ENCODE measurements around the gene WFDC2. TPM values are rescaled to one million over a fixed set of nuclear protein-coding genes. Genes with fewer than 3 reads are reported as not detected.

WFDC2 gene
- total and polyA plus RNA-seq, 2 experiments from 2014 or later = 28.0 to 155 TPM

DNA sequence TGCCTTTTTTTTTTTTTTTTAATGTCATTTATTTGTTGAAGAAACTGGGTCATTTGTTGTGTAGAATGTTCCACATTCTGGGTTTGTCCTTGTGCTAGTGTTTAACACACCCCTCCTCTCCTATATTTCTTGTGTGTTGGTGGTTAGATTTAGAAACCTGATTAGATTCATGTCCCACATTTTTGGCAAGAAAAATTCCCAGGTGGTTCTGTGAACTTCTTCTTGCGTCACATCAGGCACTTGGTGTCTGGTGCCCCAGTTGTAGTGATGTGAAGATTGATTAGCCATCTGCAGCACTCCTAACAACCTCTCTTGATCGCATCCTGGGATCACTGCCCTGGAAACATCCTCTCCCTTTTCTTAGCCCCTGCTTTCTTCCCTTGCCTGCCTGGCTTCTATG, 45.9 kb upstream of the WFDC2 start (continued):
- TF ChIP-seq, protein P1, sequence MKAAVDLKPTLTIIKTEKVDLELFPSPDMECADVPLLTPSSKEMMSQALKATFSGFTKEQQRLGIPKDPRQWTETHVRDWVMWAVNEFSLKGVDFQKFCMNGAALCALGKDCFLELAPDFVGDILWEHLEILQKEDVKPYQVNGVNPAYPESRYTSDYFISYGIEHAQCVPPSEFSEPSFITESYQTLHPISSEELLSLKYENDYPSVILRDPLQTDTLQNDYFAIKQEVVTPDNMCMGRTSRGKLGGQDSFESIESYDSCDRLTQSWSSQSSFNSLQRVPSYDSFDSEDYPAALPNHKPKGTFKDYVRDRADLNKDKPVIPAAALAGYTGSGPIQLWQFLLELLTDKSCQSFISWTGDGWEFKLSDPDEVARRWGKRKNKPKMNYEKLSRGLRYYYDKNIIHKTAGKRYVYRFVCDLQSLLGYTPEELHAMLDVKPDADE (IDR thresholded peaks at IDR 0.05) = no peak
- TF ChIP-seq NANOG (IDR thresholded peaks at IDR 0.05; ENCODE audit: borderline replicate concordance) (no peak), ZNF114 (CRISPR knock-in tag; IDR thresholded peaks at IDR 0.05) (no peak), JUNB (IDR thresholded peaks at IDR 0.05; ENCODE audit: unreplicated experiment) (no peak), ZNF331 (CRISPR knock-in tag; IDR thresholded peaks at IDR 0.05; ENCODE audit: low read depth) (no peak)

DNA sequence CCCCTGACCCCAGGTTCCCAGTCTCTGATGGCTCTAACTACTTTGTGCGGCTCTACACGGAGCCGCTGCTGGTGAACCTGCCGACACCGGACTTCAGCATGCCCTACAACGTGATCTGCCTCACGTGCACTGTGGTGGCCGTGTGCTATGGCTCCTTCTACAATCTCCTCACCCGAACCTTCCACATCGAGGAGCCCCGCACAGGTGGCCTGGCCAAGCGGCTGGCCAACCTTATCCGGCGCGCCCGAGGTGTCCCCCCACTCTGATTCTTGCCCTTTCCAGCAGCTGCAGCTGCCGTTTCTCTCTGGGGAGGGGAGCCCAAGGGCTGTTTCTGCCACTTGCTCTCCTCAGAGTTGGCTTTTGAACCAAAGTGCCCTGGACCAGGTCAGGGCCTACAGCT, 44.0 kb upstream of the WFDC2 start:
- no peak overlapping the region for H3K27ac Mint-ChIP-seq
- H3K4me3 Mint-ChIP-seq = no peak overlapping the region
- peaks cover 11% of the 10 kb centered on the region for H3K36me3 ChIP-seq (ENCODE audit: insufficient read depth)
- H3K4me2 ChIP-seq = no peak overlapping the region
- H3K9me2 ChIP-seq (ENCODE audit: insufficient read depth) = no peaks in the 10 kb centered on the region
- no peaks in the 10 kb centered on the region for H3K27me3 Mint-ChIP-seq (ENCODE audit: insufficient read depth, low read depth, poor library complexity)
- DNase-seq (ENCODE audit: low spot score) (no peak), ATAC-seq (no peak)
- 0 out of 2 replicates have a peak, but pooled peaks cover under 1% of the 10 kb centered on the region for H4K20me1 ChIP-seq (replicated peaks; ENCODE audit: insufficient read depth)
- no peak overlapping the region for H3K27ac ChIP-seq (ENCODE audit: low read depth)
- no peaks in the 10 kb centered on the region for H3F3A ChIP-seq (replicated peaks; ENCODE audit: low read depth)
- no peak for TF ChIP-seq ZNF331 (CRISPR knock-in tag; IDR thresholded peaks at IDR 0.05; ENCODE audit: low read depth)
- TF ChIP-seq, protein P2, sequence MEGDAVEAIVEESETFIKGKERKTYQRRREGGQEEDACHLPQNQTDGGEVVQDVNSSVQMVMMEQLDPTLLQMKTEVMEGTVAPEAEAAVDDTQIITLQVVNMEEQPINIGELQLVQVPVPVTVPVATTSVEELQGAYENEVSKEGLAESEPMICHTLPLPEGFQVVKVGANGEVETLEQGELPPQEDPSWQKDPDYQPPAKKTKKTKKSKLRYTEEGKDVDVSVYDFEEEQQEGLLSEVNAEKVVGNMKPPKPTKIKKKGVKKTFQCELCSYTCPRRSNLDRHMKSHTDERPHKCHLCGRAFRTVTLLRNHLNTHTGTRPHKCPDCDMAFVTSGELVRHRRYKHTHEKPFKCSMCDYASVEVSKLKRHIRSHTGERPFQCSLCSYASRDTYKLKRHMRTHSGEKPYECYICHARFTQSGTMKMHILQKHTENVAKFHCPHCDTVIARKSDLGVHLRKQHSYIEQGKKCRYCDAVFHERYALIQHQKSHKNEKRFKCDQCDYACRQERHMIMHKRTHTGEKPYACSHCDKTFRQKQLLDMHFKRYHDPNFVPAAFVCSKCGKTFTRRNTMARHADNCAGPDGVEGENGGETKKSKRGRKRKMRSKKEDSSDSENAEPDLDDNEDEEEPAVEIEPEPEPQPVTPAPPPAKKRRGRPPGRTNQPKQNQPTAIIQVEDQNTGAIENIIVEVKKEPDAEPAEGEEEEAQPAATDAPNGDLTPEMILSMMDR (conservative IDR thresholded peaks at IDR 0.05; ENCODE audit: low read depth in 2 of 2) = no peak
- H3K4me1 Mint-ChIP-seq = no peaks in the 10 kb centered on the region
- H2AFZ ChIP-seq = no peak overlapping the region
- no peaks in the 10 kb centered on the region for H3K27me3 ChIP-seq (ENCODE audit: insufficient read depth)
- H3K4me3 ChIP-seq = no peak overlapping the region
- H3K79me2 ChIP-seq (replicated peaks; ENCODE audit: insufficient read depth) = no peaks in the 10 kb centered on the region
- H3K36me3 Mint-ChIP-seq (ENCODE audit: low read depth) = peaks cover 35% of the 10 kb centered on the region
- no peaks in the 10 kb centered on the region for H3K4me1 ChIP-seq (ENCODE audit: insufficient read depth)
- H3K9me3 Mint-ChIP-seq = no peaks in the 10 kb centered on the region

DNA sequence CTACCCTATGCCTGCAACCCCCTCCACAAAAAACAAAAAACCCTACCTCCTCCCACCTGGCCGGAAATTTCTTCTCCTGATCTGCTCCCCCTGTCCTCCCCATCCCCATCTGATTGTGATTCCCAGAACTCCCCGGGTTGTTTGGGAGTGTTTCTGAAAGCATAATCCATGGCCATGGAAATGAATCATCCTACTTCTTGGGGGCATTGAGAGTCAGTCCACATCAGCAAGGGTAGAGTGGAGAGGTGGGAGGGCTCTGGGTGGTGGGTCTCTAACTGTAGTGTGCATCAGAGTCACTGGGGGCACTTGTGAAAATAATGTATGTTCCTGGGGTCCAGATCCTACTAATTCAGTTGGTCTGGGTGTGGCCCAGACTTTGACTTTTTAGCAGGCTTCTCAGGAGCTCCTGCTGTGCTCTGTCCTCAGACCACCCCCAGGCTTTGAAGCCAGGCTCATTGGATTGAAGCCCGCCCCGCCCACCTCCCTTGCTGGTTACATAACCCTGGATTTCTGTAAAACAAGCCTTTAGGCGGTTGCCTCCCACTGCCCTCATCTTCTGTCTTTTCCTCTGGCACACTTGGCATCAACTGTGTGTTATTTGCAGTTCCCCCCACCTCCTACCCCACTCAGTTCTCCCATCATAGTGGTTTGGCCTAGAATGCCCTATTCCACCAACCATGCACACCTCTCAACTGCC, 43.1 kb upstream of the WFDC2 start:
- peak; percentile 23; the same call in 1 of the 3 replicates for ATAC-seq
- no peaks in the 10 kb centered on the region for H3K4me1 Mint-ChIP-seq

More for the DNA sequence above, 43.1 kb upstream of the WFDC2 start:
- Mint-ChIP-seq H3K27me3 (ENCODE audit: insufficient read depth, low read depth, poor library complexity) (no peaks in the 10 kb centered on the region), H3K4me3 (no peak overlapping the region), H3K36me3 (ENCODE audit: low read depth) (peaks cover 28% of the 10 kb centered on the region), H3K9me3 (no peaks in the 10 kb centered on the region), H3K27ac (no peak overlapping the region)
- no peak overlapping the region for H3K27ac ChIP-seq (ENCODE audit: low read depth)
- no peaks in the 10 kb centered on the region for H3K9me2 ChIP-seq (ENCODE audit: insufficient read depth)
- TF ChIP-seq EZH2 (IDR thresholded peaks at IDR 0.05; ENCODE audit: low read depth, unreplicated experiment) (no peak), STAT1 (IDR thresholded peaks at IDR 0.05; ENCODE audit: unreplicated experiment) (no peak)
- TF ChIP-seq, protein P2 (conservative IDR thresholded peaks at IDR 0.05; ENCODE audit: low read depth in 2 of 2) = no peak
- no peak overlapping the region for H3K4me2 ChIP-seq
- no peaks in the 10 kb centered on the region for H3K79me2 ChIP-seq (replicated peaks; ENCODE audit: insufficient read depth)
- H3F3A ChIP-seq (replicated peaks; ENCODE audit: low read depth) = no peaks in the 10 kb centered on the region
- H3K36me3 ChIP-seq (ENCODE audit: insufficient read depth) = peaks cover 11% of the 10 kb centered on the region
- no peaks in the 10 kb centered on the region for H3K4me1 ChIP-seq (ENCODE audit: insufficient read depth)
- no peak overlapping the region for H2AFZ ChIP-seq
- H3K27me3 ChIP-seq (ENCODE audit: insufficient read depth) = no peaks in the 10 kb centered on the region
- no peak overlapping the region for H3K4me3 ChIP-seq
- no peaks in the 10 kb centered on the region for H4K20me1 ChIP-seq (replicated peaks; ENCODE audit: insufficient read depth)
- DNase-seq (ENCODE audit: low spot score) = no peak

Data from GM23338 (cell line).